DMS 273 treated with DMSO at 0.1 percent for 48 hours (cell line): Measurements from ENCODE around the gene LOXL1.
"Not testable (repeated sequence)": the region's sequence is repeated elsewhere in the genome, so short reads cannot be mapped to it uniquely, and the experiment has no call there.

Source experiments
- DNase-seq: peaks from one replicate; lab custom pipeline; 2025; lab: John Stamatoyannopoulos, UW

The LOXL1 gene

DNA sequence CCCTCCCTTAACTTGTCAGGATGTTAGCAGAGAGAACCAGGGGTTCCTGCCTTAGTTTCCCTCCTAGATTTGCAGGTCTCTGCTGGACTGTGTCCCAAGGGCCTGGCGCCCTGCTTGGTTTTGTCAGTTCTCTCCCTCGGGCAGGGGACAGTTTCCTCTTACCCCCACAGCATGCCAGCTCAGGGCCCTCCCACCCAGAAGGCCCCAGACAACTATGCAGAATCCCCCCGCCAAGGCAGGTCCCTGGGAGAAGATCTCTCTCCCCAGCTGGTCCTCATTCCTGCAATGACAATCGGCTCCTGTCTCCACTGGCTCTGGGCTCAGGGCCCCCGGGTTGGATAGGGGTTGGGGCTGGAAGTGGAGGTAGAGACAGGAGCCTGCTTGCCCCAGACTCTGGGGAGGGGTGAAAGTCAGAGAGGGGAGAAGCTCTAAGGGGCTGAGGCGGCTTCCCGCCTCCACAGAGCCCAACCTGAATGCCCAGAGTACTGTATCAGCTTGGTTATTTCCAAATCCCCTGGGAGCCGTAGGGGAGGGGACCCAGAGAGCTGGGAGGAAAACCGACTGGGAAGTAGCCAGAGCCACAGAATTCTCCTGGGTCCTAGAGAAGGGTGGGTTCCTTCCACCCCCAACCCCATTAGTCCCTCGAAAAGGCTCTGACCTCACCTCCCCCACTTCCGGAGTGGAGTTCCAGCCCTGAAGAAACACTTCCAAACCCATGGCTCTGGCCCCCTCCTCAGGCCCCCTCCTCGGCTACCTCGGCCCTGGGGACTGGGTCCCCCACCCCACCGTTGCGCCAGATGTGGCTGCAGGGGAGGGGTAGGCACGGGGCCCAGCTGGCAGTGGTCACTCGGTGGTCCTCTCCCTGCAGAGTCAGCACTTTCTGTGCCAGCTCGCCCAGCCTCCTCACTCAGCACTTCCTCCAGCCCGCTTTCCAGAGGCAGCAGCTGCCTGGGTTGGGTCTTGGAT lies 3.8 kb upstream of the LOXL1 start:
- DNase-seq, result no peak

DNA sequence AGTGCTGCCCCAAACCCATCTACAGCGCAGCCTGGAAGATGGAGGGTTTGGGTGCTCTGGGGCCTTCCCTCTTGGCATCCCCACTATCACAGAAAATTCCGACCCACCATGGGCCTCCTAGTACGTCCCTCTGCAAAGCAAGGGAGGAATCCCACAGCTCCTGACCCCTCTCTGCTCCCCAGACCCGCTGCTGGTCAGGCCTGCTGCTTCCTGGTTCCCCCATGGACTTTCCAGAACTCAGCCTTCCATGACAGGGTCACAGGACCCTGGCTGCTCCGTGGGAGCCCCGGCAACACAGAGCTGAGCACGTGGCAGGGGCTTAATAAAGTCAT lies 3.1 kb upstream of the LOXL1 start:
- DNase-seq, result no peak

DNA sequence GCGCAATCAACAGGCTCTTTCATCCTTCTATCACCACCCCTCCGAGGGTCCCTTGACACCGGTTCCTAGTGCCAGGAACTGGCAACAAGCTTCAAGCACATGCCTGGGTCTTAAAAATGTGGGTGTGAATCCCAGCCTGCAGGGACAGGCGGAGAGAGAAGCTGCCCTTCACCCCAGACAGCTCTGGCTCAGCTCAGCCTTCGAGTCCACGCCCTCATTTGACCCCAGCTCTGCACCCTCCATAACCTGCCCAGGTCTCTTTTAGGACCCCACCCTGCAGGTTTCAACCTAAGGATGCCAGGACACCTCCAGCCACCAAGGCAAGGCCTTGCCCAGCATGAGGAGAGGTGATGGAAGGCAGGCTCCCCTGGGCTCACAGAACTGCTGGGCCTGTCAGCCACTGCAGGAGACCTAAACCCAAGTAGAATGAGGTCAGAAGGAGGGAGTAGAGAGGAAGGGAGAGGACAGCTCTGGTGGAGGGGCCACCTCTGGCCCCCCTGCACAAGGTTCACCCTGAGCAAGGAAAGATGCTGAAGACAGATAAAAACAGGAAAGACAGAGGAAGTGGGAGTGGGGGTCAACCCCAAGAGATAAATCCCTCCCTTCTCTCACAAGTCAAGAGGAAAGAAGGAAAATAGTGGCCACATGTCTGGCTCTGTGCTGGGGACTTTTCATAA lies 2.6 kb upstream of the LOXL1 start:
- no peak for DNase-seq

DNA sequence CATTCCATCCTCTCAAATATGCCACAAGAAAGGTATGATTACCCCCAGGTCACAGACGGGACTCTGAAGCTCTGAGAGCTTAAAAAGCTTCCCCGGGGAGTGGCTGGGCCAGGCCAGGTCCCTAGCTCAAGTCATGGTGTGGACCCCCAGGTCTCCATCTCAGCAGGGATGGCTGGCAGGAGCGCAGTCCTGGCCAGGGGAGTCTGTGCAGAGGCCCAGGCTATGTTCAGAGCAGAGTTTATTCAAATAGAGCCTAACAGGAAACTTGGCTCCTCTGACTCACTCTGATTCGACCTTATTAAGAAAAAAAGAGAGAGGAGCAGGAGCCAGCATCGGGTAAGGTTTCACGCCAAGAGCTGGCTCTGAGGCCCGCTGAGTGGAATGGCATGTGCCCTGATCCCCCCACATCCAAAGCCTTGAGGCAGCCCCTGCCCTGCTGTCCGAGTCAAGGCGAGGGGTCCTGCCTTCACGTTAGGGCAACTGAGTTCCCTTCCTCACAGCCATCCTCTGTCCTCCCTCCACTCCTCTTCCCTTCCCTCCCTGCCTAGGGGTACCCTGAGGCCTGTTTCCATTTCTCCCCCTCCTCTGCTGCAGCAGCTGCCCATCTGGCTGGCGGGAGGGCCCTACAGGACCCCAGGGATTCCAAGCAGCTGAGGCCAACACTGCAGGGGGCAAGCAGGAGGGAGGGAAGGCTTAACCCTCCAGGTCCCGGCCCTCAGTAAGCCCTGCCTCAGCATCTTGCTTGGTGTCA lies 1.9 kb upstream of the LOXL1 start:
- peak; percentile 73 for DNase-seq

DNA sequence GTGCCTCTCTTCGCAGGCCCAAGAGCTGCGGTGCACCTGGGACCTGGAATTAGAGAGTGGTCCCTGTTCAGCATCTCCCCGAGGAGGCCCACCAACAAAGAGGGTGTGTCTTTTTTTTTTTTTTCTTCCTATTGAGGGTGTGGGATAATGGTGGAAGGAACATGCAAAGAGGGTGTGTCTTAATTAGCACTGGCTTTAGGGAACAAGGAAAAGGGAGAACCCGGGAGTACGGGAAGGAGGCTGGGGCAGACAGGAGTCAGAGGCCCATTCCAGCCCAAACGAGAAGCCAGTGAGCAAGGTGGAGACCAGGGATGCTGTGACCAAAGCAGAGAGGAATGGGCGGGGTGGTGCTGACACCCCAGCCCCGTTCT lies 429 bp upstream of the LOXL1 start:
- no peak for DNase-seq

DNA sequence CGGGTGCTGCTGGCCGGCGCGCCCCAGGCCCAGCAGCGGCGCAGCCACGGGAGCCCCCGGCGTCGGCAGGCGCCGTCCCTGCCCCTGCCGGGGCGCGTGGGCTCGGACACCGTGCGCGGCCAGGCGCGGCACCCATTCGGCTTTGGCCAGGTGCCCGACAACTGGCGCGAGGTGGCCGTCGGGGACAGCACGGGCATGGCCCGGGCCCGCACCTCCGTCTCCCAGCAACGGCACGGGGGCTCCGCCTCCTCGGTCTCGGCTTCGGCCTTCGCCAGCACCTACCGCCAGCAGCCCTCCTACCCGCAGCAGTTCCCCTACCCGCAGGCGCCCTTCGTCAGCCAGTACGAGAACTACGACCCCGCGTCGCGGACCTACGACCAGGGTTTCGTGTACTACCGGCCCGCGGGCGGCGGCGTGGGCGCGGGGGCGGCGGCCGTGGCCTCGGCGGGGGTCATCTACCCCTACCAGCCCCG lies 777 bp downstream of the LOXL1 start:
- DNase-seq, result no peak

DNA sequence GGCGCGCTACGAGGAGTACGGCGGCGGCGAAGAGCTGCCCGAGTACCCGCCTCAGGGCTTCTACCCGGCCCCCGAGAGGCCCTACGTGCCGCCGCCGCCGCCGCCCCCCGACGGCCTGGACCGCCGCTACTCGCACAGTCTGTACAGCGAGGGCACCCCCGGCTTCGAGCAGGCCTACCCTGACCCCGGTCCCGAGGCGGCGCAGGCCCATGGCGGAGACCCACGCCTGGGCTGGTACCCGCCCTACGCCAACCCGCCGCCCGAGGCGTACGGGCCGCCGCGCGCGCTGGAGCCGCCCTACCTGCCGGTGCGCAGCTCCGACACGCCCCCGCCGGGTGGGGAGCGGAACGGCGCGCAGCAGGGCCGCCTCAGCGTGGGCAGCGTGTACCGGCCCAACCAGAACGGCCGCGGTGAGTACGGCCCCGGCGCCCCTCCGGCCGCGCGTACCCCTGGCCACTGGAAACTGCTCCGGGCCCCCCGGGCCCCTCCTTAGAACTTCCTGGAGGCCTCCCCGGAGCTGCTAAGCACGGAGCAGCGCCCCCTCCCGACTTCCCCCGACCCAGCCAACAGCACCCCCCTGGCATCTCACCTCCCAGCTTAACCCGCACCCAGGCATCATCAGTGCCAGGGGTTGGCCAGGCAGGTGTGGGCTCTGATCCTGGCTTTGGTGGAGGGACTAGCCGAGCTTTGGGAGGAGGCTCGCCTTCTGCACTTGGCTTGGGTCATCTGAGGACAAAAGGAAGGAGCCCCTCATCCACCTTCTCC lies 1.4 kb downstream of the LOXL1 start:
- peak; percentile 21 for DNase-seq

DNA sequence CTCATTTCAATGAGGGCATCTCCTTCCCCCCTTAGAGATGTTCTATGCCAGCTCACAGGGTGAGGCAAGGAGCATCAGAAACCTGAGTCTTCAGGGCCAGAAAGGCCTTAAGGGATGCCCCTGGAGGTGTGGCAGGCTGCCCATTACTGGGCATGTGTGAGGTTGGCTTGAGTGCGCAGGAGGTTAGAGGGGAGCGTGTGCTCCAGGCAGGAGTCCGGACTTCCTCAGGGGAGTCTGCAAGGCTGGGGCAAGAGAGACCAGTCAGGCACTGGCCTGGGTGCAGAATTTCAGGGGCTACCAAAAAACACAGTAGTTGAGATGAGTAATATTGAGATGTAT lies 1.9 kb downstream of the LOXL1 start:
- DNase-seq, result no peak

DNA sequence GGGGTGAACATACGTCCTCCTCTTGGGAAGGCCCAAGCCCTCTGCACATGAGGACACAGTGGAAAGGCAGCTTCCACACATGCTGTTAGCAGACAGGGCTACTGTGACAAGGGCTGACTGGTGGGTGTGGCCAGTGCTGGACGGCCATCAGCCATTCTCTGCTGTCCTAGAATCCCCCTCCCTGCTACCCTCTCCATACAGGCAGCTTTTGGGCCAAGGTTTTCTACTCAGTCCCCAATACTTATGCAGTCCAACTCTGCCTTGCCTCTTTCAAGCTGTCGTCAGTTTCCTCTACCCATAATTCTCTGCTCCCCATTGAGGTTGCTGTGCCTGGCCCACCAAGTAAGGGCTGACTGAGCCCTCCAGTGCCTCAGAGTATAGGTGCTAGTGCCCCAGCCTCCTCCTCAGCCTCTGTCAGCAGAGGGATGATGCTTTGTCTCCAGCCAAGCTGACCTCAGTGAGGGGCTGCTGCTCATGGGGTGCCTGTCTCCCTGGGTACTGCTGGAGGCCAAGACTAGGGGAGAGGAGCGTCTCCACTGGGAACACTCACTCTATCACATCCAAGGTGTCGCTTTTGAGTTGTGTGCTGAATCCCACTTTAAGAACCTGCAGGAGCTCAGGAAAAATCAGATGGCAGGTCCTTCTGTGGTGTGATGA lies 2.8 kb downstream of the LOXL1 start:
- no peak for DNase-seq

DNA sequence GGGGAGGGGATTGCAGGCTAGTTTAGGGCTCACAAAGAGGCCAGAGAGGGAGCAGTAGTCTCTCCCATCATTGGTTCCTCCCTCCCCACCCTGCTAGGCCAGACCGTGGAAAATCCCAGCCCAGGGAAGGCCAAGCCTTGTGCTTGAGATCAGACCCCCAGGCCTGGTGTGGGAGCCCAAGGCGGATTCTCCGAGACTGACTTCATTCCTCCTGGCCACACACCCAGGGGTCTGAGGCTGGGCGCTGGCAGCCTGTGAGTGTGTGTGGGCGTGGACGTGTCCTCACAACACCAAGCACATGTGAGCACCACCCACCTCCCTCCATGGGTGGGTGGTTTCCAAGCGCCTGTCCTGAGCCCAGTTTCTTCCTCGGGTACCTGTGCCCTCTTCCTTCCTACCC lies 4.1 kb downstream of the LOXL1 start:
- no peak for DNase-seq

DNA sequence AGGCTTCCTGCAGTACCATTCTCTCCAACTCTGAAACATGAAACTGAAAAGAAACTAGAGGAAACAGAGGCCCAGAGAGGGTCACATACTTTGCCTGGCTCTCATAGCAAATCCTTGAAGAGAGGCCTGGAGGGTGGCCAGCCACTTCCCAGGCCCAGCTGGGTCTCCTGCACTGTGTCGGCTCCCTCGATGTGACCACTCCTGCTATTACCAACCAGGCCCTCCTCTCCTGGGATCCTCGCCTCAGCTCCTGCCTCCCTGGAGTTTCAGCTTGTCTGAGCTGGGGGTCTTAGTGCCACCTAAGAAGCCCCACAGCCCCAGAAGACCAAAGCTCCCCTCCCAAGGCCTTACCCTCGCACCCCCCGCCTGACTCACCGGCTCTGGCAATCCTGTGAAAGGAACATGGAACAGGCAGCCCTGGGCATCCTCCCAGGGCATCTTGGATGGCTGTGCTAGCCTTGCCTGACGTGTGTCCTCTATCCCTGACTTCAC lies 4.6 kb downstream of the LOXL1 start:
- no peak for DNase-seq

DNA sequence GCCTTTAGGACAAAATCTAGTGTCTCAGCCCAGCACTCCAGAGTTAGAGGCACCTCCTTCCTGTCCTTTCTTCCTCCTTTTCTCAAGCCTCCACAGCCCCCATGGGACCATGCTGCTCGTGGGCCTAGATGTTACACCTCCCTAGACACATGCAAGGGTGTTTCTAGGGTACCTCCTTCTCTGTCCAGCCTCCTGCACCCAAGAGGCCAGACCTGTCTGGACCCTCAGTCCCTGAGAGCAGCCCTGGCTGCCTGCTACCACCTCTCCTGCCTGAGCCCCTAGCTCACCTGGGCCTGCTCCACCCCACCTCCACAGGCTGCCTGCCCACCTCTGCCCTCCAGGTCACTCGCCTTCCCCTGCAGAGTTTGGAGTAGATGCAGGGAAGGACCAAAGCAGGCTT lies 5.2 kb downstream of the LOXL1 start:
- no peak for DNase-seq

DNA sequence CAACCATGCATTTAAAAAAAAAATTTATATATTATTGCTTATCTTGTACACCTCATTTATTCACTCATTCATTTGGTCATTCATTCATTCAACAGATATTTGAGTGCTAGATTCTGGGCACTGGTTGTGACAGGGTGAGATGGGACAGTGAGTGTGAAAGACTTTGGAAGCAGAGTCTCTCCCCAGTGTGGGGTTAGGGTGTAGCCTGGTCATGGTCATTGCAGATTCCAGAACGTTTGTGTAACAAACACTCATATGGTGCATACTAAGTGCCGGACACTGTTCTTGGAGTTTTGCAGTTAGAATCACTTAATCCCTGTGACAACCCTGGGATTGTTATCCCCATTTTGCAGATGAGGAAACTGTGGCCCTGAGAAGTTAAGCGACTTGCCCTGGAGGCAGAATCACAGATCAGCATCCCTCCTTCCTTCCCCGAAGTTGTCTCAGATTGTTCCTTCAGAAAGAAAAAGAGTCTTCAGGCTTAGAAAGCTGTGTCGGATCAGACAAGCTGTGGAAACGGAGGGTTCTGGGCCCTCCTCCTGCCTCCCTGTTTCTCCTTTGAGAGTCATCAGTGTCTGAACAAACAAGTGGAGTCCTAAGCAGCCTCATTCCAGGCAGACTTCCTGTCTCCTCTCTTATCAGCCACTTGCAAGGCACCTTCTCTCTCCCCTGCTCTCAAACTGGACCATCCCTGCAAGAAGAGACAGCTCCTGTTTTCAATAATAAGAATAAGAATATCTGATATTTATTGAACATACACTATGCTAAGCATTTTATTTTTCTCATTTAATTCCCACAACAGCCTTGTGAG lies 6.3 kb downstream of the LOXL1 start:
- no peak for DNase-seq

DNA sequence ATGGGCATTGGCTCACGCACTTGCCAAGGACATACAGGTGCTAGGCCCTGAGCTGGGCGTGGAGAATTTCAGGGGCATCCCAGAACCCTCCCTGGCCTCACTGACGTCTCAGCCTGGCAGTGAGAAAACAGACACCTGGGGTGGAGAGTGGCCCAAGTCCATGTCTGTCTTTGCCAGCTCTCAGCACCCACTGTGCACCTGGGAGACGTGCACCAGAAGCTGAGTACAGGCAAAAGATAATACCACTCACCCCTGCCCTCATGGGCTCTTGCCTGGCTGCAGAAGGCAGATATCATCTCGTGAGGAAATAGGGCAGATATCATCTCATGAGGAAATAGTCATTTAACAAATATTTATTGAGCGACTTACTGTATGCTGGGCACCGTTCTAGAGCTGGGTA lies 8.0 kb downstream of the LOXL1 start:
- DNase-seq, result no peak

DNA sequence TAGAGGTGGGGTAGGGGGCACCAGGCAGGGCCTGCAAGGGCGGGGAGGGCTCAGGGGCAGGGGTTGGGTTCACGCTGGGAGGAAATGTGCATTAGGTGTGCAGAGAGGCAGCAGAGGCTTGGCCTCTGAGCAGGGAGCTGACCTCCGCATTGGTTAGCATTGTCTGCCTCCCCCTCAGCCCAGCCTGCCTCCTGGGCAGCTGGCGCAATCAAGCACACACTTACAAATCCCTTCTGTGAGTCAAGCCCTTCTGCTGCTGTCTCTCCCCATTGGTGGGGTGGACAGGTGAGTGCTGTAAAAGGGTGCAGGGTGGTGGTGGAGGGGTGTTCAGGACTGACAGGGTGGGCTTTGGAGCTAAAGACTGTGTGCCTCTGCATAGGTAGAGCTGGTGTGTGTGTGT lies 9.3 kb downstream of the LOXL1 start:
- DNase-seq, result no peak

DNA sequence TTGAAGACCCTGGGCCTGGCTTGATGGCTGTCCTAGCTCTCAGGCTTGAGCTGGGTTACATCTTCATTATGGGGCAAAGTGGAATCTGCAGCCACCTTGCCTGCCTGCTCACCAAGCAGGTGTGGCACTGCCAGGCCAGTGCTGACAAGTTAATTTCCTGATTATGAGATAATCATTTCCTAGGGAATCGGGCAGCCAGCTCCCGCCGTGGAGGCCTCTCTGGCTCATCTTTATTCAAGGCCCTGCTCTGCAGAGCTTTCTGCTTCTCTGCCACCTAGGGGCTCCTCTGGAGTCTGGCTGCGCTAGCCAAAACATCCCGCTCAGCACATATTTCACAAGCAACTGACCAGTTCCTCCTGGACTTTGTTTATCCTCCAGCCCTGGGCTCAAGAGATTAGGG lies 9.9 kb downstream of the LOXL1 start:
- no peak for DNase-seq

DNA sequence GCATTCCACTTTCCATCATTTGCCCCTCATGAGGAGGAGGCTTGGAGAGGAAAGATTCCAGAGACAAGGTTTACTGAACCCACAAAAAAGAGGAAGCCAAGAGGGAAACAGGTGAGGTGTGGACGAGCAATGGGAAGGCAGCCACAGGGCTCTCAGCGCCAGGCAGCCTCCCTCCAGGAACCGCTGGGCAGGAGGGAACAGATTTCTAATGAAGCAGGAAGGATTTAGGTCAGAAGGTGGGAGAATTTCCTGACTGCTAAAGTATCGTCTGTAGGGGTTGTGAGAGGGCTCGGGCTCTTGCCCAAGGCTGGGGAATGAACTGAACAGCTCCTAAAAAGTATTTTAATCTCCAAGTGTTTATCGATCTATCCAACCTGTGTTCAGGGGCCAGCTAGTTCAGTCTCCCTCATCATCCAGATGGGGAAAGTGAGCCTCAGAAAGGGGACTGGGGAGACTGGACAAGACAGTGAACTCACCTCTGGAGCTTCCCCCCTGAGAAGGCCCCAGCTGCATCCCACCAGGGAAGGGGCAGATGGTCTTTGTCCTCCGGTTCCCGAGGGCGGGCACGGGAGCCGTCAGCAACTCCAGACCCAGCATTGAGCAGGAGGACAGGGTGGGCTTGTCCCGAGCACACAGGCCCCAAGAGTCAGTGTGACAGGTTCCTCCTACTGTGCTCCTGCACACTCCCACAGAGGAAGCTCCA lies 10.5 kb downstream of the LOXL1 start:
- no peak for DNase-seq

DNA sequence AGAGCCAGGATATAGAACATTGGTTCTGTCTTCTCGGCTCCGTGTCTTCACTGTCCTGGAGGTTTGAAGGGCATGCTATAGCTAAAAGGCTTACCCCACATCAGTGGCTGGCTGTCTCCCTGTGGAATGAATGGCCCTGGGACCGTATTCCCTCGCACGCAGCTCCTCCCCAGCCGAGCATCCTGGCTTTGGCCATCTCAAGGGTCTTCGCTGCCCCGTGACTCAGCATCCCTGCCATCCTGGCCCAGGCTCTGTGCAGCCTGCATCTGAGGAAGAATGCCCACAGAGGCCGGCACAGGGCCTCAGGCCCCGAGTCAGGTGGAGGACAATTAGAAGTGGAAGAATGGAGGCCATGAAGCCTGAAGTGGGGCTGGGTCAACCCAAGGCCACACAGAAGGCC lies 11.0 kb downstream of the LOXL1 start:
- DNase-seq, result no peak

DNA sequence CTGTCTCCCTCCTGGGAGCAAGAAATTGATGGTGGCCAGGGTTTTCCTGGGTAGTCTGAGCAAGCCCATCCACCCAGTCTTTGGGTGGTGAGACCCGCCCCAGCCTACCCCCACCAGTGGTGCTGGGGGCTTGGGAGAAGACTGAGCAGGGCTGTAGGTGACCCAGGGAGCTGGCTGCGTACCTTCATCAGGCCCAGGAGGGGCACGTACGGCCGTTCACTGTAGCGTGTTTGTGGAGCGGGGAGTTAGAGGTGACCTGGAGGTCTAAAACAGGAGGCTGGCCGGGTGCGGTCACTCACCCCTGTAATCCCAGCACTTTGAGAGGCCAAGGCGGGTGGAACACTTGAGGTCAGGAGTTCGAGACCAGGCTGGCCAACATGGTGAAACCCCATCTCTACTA lies 11.5 kb downstream of the LOXL1 start:
- DNase-seq, result no peak

DNA sequence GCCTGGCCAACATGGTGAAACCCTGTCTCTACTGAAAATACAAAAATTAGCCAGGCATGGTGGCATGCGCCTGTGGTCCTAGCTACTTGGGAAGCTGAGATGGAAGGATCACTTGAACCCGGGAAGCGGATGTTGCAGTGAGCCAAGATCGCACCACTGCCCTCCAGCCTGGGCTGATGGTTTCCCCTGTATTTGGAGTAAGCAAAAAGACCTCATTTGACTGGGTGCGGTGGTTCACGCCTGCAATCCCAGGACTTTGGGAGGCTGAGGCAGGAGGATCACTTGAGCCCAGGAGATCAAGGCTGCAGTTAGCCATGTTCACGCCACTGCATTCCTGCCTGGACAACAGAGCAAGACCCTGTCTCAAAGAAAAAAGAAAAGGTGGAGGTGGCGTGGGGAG lies 12.3 kb downstream of the LOXL1 start:
- DNase-seq, result not testable (repeated sequence)
